Activated CD8-positive, alpha-beta memory T cell treated with anti-CD3 and anti-CD28 coated beads for 24 hours (primary cell): ENCODE data around the gene SKIC8.
A peak's percentile ranks its signal among the peaks of the same experiment; 100 is the strongest.

Experiments
- DNase-seq: peaks from one replicate; pipeline ENCODE4 v3.0.0-alpha.2; 2020

SKIC8 gene

DNA sequence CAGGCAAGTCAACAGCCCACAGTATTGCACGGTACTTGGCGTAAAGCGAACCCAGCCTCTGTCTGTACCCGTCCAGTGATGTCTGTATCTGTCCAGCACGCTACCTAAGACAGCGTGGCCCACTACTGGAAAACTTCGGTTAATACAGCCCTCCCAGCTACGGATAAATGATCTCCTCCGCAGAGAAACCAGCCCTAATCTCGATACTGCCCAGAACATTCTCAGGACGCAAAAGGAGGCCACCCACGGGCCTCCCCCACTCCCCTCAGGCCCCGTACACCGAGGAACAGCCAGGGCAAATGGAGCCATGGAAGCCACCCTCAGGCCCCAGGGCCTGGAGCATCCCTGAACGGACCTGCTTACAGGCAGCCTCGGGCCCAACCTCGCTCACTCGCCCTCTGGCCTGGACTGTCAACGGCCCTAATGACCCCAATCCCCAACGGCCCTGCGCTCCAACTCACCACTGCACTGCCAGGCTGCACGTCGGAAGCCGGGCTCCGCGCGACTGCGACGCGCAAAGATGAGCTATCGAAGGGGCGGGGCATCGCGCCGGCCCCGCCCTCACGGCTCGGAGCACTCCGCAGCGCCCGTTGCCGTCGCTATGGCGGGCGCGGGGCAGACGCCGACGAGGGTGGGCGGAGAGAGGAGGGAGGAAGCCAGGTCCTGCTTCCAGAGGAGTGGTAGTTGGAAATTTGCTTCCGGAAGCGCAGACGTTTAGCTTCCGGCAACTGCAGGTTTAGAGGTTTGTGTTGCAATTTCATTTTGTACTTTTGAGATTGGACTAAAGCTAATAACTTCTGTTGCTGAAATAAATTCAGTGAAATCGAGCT lies at the start of gene SKIC8:
TSS of gene SKIC8 (minus strand) at position 509 of the 830 bp plus-strand sequence. CDS start 3,923 bp downstream, outside the sequence.
- peak; percentile 94 for DNase-seq

GRCh38 chr15:78347586-78348543 lies 48.5 kb upstream of the SKIC8 start:
- no peak for DNase-seq

DNA sequence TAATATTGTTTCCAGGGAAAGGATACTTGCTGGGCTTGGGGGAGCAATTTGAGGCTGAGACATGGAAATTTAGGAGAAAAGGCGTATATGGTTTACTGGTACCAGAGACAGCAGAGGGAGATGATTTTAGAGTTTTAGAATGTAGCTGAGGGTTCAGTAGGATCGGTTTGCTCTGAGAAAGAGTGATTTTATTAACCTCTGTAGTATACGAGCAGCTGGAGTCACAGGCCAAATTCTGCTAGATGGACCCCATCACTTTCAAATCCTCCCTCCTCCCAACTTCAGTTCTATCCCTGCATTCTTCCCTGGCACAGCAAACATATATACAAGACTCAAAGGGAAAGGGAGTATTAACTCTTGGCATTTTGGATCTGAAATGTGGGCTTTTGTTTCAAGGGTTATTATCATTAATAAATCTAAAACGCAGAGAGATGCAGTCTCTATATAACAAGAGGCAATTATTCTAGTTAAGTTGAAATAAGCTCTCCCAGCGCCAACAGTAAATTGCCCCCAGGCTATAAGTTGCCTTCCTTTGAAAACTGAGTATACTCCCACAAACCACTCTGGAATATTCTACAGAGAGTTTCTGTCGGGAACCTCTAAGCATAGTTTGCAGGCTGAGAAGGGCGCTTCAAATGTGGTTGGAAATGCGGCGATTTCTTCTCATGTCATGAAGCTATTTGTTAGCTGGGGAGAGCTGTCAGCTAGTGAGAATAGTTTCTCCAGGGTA lies 46.2 kb upstream of the SKIC8 start:
- DNase-seq, result no peak

GRCh38 chr15:78343276-78344060 lies 44.1 kb upstream of the SKIC8 start:
- DNase-seq, result no peak

DNA sequence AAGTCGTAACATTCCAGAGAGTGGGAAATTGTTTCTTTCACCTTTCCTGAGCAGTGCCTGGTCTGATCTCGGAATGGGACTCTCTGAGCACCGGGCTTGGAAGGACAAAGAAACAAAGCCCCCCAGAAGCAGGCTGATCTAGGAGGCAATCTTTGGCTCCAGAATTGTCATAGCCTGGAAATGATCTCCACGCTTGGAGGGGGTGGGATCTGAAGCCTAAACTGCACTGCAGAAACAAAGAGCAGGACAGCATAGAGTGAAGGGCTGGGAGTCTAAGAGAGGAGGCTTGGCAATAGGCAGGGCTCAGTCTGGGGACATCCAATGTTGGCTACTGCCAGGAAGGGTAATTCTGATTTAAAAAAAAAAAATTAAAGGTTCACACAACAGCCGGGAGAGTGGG lies 42.6 kb upstream of the SKIC8 start:
- no peak for DNase-seq

DNA sequence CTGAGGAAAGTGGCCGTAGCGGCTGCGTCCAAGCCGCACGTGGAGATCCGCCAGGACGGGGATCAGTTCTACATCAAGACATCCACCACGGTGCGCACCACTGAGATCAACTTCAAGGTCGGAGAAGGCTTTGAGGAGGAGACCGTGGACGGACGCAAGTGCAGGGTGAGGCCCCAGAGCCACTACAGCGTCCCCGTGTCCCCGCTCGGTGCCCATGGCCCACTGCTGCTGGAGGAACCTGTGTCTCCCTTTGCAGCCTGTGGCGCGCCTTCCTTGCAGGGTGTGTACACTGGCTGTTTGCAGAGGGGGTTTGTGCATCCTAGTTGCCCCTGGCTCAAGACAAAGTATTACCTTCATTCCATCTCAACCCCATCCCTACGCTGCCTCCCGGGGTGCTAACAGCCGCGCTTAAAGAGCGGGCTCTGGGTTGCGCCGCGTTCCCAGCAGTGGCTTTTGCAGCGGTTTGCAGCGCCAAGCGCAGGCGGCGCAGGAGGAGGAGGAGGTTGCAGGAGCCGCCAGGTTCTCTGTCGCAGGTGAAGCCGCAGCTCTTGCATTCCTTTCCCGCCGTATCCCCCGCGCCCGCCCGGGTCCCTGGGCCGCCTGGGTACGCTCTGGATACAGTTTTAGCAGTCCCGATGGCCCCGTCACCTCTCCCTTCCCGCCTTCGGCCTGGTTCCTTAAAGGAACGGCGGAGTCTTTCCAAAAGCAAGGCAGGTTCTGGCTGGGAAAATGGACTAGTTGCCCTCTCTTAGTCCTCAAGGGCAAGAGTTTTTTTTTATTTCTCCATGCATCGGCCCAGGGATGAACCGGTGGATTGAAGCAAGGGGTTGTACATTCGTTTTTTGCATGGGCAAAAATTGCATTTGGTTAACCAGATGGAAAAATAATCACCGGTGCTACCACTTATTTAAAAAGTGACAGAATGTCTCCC lies 41.9 kb upstream of the SKIC8 start:
- no peak for DNase-seq

- no peak for DNase-seq
These were observed 41.0 kb upstream of the SKIC8 start, which contains the start of gene CRABP1 for GRCh38 chr15:78340231-78341056. Gene CRABP1, plus strand, starts transcription at chr15:78340353. Its CDS starts 76 bp downstream, at chr15:78340429.

- no peak for DNase-seq
These were observed 40.1 kb upstream of the SKIC8 start for GRCh38 chr15:78339559-78339958.

- no peak for DNase-seq
These were observed 39.4 kb upstream of the SKIC8 start for GRCh38 chr15:78338781-78339180.

GRCh38 chr15:78335985-78336384 lies 36.6 kb upstream of the SKIC8 start:
- DNase-seq, result no peak

- DNase-seq, result no peak
These were observed 35.4 kb upstream of the SKIC8 start for GRCh38 chr15:78334845-78335244.

DNA sequence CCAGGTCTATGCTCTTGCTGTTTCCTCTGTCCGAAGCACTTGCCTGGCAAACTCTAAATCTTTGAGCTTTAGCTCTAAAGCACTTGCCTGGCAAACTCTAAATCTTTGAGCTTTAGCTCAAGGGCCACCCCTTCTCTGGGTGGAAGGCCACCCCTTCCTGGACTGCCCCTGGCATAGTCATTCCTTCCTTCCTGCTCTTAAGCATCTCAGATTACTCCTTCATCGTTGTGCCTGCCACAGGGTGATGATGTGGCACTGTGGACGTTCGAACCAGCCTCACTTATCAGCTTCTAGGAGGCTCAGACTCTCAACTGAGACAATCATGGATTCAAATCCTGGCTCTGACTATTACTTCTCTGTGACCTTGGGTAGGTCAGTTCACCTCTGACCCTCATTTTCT lies 30.2 kb upstream of the SKIC8 start:
- no peak for DNase-seq

DNA sequence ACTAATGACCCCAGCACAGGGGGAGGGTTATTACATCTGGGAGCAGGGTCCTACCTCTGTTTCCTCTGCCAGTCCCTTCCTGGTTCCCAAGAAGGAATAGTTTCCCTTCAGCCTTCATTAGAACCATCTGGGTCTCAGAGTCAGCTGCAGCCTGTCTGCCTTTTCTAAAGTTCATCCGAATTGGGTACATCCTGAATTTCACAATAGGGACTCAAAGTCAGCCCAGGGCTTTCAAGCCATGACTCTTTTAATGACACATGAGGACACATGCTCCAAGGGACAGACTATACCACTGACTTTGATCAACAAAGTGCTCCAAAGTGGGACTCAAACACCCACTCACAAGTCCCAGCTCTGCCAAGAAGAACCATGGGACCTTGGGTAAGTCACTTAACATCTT lies 28.1 kb upstream of the SKIC8 start:
- DNase-seq, result no peak

GRCh38 chr15:78325092-78325843 lies 25.9 kb upstream of the SKIC8 start:
- no peak for DNase-seq

GRCh38 chr15:78324144-78324543 lies 24.7 kb upstream of the SKIC8 start:
- no peak for DNase-seq

GRCh38 chr15:78323693-78324092 lies 24.3 kb upstream of the SKIC8 start:
- DNase-seq, result no peak

GRCh38 chr15:78322724-78323521 lies 23.5 kb upstream of the SKIC8 start:
- no peak for DNase-seq

- no peak for DNase-seq
These were observed 22.8 kb upstream of the SKIC8 start for GRCh38 chr15:78322243-78322642.
